Measurements from ENCODE around the gene FAM131A.

Gene FAM131A

DNA sequence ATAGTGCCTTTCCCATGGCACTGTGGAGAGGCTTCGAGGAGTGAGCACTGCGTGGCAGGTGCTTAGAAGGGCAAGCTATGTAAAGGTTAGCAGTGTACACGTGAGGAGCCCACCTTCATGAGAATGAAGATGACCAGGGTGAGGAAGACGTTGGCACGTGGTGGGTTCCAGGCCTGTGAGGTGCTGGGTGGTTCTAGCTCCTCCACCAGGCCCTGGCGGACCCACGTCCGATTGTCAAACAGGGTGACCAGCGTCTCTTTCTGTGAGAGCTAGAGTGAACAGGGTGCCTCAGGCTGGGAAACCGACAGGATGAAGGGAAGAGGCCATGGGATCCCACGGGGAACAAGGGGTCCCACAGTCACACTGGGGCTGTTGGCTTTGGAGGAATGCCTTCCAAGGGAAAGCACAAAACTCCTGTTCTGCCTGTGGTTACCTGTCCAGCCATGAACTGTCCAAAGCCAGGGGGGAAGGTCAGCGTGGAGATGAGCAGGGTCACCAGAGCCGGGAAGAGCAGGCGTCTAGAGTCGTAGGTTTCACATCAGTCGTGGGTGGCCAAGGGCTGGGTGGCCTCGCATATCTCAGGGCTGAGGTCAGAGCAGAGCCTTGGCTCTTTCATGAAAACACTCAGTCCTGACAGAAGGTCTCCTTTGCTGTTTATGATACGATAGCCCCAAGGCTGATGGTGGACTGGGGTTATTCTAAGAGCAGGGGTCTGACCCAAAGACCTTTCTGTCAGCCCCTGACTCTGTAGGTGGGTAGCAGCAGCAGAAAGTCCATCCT, 18.1 kb downstream of the FAM131A start:
- no peaks in the 10 kb centered on the region for H3K27me3 ChIP-seq (ENCODE audit: insufficient read depth, poor library complexity, severe bottlenecking)
- TF ChIP-seq POLR2AphosphoS5 (IDR thresholded peaks at IDR 0.05; ENCODE audit: low read depth) (no peak), GABPA (IDR thresholded peaks at IDR 0.05; ENCODE audit: low read depth) (no peak), SPI1 (IDR thresholded peaks at IDR 0.05; ENCODE audit: borderline replicate concordance, low read depth) (no peak), REST (IDR thresholded peaks at IDR 0.05; ENCODE audit: insufficient replicate concordance, low read depth) (no peak)
- TF ChIP-seq, protein P1, sequence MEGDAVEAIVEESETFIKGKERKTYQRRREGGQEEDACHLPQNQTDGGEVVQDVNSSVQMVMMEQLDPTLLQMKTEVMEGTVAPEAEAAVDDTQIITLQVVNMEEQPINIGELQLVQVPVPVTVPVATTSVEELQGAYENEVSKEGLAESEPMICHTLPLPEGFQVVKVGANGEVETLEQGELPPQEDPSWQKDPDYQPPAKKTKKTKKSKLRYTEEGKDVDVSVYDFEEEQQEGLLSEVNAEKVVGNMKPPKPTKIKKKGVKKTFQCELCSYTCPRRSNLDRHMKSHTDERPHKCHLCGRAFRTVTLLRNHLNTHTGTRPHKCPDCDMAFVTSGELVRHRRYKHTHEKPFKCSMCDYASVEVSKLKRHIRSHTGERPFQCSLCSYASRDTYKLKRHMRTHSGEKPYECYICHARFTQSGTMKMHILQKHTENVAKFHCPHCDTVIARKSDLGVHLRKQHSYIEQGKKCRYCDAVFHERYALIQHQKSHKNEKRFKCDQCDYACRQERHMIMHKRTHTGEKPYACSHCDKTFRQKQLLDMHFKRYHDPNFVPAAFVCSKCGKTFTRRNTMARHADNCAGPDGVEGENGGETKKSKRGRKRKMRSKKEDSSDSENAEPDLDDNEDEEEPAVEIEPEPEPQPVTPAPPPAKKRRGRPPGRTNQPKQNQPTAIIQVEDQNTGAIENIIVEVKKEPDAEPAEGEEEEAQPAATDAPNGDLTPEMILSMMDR (IDR thresholded peaks at IDR 0.05; ENCODE audit: insufficient read depth, low read length): no peak
- DNase-seq (ENCODE audit: low read depth in 1 of 2, low spot score in 1 of 2): no peak
- no peak overlapping the region for H3K4me3 ChIP-seq (replicated peaks; ENCODE audit: insufficient read depth, low read length)
- no peak overlapping the region for H3K27ac ChIP-seq (replicated peaks)

GRCh38 chr3:184357248-184358123, 20.1 kb downstream of the FAM131A start:
- H3K27ac ChIP-seq (replicated peaks): no peak overlapping the region
- no peak for DNase-seq (ENCODE audit: low read depth in 1 of 2, low spot score in 1 of 2)
- no peak overlapping the region for H3K4me3 ChIP-seq (replicated peaks; ENCODE audit: insufficient read depth, low read length)
- no peaks in the 10 kb centered on the region for H3K27me3 ChIP-seq (ENCODE audit: insufficient read depth, poor library complexity, severe bottlenecking)
- no peak for TF ChIP-seq SPI1 (IDR thresholded peaks at IDR 0.05; ENCODE audit: borderline replicate concordance, low read depth)
- no peak for TF ChIP-seq REST (IDR thresholded peaks at IDR 0.05; ENCODE audit: insufficient replicate concordance, low read depth)
- TF ChIP-seq GABPA (IDR thresholded peaks at IDR 0.05; ENCODE audit: low read depth): no peak
- no peak for TF ChIP-seq POLR2AphosphoS5 (IDR thresholded peaks at IDR 0.05; ENCODE audit: low read depth)
- TF ChIP-seq, protein P1 (IDR thresholded peaks at IDR 0.05; ENCODE audit: insufficient read depth, low read length): no peak

GRCh38 chr3:184358124-184358767, 20.8 kb downstream of the FAM131A start:
- TF ChIP-seq POLR2AphosphoS5 (IDR thresholded peaks at IDR 0.05; ENCODE audit: low read depth) (no peak), REST (IDR thresholded peaks at IDR 0.05; ENCODE audit: insufficient replicate concordance, low read depth) (no peak), SPI1 (IDR thresholded peaks at IDR 0.05; ENCODE audit: borderline replicate concordance, low read depth) (no peak), GABPA (IDR thresholded peaks at IDR 0.05; ENCODE audit: low read depth) (no peak)
- TF ChIP-seq, protein P1 (IDR thresholded peaks at IDR 0.05; ENCODE audit: insufficient read depth, low read length): no peak
- H3K27ac ChIP-seq (replicated peaks): no peak overlapping the region
- no peak overlapping the region for H3K4me3 ChIP-seq (replicated peaks; ENCODE audit: insufficient read depth, low read length)
- H3K27me3 ChIP-seq (ENCODE audit: insufficient read depth, poor library complexity, severe bottlenecking): no peaks in the 10 kb centered on the region
- no peak for DNase-seq (ENCODE audit: low read depth in 1 of 2, low spot score in 1 of 2)

Measured in HL-60 (cell line).